Epithelial cell of proximal tubule (primary cell): ENCODE data around the gene MYOG. TPM values are rescaled to one million over a fixed set of nuclear protein-coding genes. Genes with fewer than 3 reads are reported as not detected.

Experiments
- DNase-seq: peaks from one replicate; pipeline ENCODE4 v3.0.0-alpha.2; 2011; ENCODE audit warnings: low read depth
- H3K4me3 ChIP-seq: 2 replicates; pipeline ENCODE4 v1.5.1; 2011; ENCODE audit warnings: low read depth, mild to moderate bottlenecking, low read length
- CTCF ChIP-seq: conservative IDR thresholded peaks from 2 replicates; pipeline ENCODE4 v1.5.1; 2012; ENCODE audit warnings: low read depth, mild to moderate bottlenecking, low read length
- total RNA-seq: library from RNA; depleted of rRNA; stranded (reverse); fragments of >200 nt; gene quantifications from 2 replicates; pipeline ENCODE4 v1.2.3, GENCODE V29; 2015

The MYOG gene
- total RNA-seq, 1 donor from 2014 or later: not detected

- TF ChIP-seq CTCF: no peak
- H3K4me3 ChIP-seq: no peak overlapping the region
- DNase-seq: no peak
Observed at GRCh38 chr1:203103216-203103615, 17.4 kb upstream of the MYOG start.

DNA sequence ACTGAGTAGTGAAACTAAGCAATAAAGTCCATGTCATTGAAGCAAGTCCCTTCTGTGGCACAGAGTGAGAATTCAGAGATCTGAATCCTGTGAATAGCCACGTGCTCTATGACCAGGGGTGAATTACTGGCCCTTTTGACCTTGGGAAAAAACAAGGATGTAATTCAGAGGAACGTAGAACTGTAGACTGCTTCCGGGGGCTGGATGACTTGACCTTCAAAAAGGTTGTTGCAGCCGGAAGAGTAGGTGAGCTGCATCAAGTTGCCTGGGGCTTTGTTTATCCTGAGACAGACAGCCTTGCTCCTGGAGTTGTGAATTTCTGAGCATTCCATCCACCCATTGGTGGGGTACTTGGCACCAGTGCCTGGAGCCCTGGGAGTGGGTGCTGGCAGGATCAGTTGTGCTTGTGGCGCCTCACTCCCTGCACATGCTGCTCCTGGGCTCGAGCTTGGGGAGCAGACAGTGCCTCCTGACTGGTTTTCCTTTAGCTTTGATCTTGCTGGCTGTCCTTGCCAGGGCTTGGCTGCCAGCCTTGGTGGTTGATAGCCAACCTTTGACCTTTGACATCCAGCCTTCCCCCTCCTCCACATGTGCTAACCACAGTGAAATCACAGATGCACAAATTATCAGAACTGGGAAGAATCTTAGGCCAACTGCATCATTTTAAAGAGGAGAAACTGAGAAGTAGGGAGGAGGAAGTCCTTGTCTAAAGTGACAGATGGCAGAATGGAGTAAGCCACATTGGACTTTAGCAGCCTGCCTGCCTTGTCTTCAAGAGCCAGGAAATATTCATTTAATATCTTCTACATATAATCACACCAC lies 16.2 kb upstream of the MYOG start:
- no peak overlapping the region for H3K4me3 ChIP-seq
- no peak for TF ChIP-seq CTCF
- no peak for DNase-seq

DNA sequence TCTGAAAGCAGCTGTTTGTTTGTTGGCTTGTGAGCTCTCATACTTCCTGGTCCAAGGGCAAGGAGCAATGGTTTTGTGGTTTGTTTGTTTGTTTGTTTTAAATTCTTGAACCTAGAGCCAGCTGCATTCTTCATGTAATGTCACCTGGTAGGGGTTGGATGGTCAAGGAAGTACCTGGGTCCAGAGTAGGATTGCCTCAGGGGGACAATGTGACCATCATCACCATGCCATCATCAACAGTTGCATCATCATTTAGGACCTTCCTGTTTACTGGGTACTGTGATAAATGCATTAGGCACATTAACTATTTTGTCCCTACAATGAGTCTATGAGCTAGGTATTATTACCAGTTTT lies 14.7 kb upstream of the MYOG start:
- DNase-seq: no peak
- no peak overlapping the region for H3K4me3 ChIP-seq
- no peak for TF ChIP-seq CTCF

DNA sequence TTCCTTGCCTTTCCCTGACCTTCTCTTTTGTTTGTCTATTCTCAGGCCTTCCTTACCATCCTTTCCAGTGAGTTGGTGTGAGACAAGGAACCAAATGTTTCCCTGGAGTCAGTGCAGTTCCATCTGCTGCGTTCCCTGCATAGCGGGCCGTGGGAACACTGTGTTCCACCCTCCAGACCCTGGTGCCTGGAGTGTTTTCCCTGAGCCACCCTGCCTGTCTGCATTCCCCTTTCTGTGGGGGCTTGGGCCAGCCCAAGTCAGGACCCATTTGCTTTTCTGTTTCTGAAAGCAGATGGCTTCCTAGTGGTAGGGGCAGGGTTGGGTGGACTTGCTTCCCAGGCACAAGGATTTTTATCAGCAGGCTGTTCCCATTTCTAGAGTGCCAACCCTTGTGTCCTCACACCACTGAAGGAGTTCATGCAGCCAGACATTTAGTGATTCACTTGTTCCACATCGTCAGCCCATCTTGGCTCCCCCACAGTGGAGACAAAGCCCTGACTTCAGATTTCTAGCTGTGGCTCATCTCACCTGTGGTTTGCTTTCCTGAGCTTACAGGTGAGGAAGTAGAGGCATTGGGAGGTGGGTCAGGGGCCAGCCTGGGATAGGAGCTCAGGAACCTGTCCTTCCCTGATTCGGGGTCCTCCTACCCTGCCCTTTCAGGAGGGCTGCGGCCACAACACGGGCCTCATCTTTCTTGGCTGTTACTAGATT lies 14.1 kb upstream of the MYOG start:
- TF ChIP-seq CTCF: no peak
- no peak for DNase-seq
- no peak overlapping the region for H3K4me3 ChIP-seq

DNA sequence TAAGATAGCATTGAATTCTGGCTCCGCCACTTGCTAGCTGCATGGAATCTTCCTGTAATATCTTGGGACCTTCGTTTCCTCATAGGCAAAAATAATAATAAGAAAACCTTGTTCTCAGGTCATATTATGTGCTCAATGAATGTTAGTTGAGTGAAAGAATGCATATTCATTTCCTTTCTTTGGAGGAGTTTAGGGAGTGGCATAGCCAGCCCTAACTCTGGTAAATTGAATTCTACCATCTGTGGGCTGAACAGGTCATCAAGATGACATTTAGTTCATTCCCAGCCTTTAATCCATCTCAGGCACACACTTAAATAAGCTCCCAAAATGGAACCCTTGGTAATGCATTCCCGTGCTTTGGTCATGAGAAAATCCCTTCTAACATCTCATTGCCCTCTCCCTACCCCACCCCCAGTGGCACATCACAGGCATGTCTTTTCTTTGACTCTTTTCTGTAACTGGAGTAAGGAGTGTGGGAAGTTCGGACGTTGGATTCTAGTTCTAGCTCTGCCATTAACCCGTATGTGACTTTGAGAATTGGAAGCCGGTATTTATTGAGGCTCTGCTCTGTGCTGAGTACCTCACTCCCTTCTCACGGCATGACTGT lies 13.2 kb upstream of the MYOG start:
- DNase-seq: no peak
- TF ChIP-seq CTCF: no peak
- H3K4me3 ChIP-seq: no peak overlapping the region

DNA sequence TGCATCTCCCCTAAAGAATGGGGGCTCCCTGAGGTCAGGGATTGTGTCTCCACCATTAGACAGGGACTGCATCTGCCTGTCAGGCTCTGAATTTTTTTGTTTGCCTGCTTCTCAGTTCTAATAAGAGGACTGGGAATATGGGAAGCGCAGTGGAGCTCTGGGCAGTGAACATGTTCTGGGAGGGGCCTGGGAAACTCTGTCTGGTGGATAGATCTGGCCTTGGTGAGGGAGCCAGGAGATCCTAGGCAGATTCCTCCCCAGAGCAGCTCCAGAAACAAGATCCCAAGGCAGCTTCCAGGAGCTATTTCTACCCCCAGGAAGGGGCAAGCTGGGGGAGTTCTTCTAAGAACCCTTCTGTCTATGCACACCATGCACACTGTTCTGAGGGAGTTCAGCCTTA lies 12.6 kb upstream of the MYOG start:
- no peak for DNase-seq
- no peak for TF ChIP-seq CTCF

More for the DNA sequence above, 12.6 kb upstream of the MYOG start:
- no peak overlapping the region for H3K4me3 ChIP-seq
